Natural killer cell (primary cell): ENCODE measurements around the gene MSL2. TPM values are rescaled to one million over a fixed set of nuclear protein-coding genes. Genes with fewer than 3 reads are reported as not detected.

Source experiments
- ATAC-seq, 3 donors: fragments of 150-1000 bp in 2 of 3; fragments of 200-7000 bp in 1 of 3; cut with Tn5 transposase; 1 replicate in 1 of 3; 2 replicates in 2 of 3; pipeline ENCODE4 v1.10.0; 2021; ENCODE audit warnings: mild to moderate bottlenecking in 2 of 3, moderate library complexity in 2 of 3
- DNase-seq, 2 donors: peaks; one replicate each; pipeline versions ENCODE4 v3.0.0 to v3.0.0-alpha.2; 2013 to 2021; ENCODE audit warnings: mixed read lengths in 1 of 2
- H3K27ac ChIP-seq: one replicate; pipeline ENCODE4 v1.5.1; 2013; ENCODE audit warnings: mild to moderate bottlenecking, low read length
- H3K27me3 ChIP-seq: one replicate; pipeline ENCODE4 v1.6.1; 2013; ENCODE audit warnings: low read length; ENCODE audit not compliant: control insufficient read depth, insufficient read depth
- H3K36me3 ChIP-seq: one replicate; pipeline ENCODE4 v1.6.1; 2013; ENCODE audit warnings: low read length; ENCODE audit not compliant: control insufficient read depth, insufficient read depth
- H3K4me1 ChIP-seq: one replicate; pipeline ENCODE4 v1.6.1; 2013; ENCODE audit warnings: low read length; ENCODE audit not compliant: control insufficient read depth, insufficient read depth
- H3K4me3 ChIP-seq: one replicate; pipeline ENCODE4 v1.5.1; 2013; ENCODE audit warnings: low read length
- H3K9me3 ChIP-seq: one replicate; pipeline ENCODE4 v1.6.1; 2013; ENCODE audit warnings: low read length; ENCODE audit not compliant: control insufficient read depth, insufficient read depth
- H3K27ac Mint-ChIP-seq, 2 donors: one replicate each; pipeline ENCODE4 v1.8.0; 2022; ENCODE audit warnings: mild to moderate bottlenecking in 2 of 2, mixed read lengths in 2 of 2, moderate library complexity in 1 of 2
- H3K27me3 Mint-ChIP-seq, 2 donors: one replicate each; pipeline ENCODE4 v1.8.0; 2022; ENCODE audit warnings: low read depth in 2 of 2, mixed read lengths in 2 of 2
- H3K36me3 Mint-ChIP-seq: one replicate; pipeline ENCODE4 v1.8.0; 2022; ENCODE audit warnings: mixed read lengths
- H3K4me1 Mint-ChIP-seq, 2 donors: one replicate each; pipeline ENCODE4 v1.8.0; 2022; ENCODE audit warnings: mixed read lengths in 2 of 2
- H3K4me3 Mint-ChIP-seq: one replicate; pipeline ENCODE4 v1.8.0; 2022; ENCODE audit warnings: mild to moderate bottlenecking, moderate library complexity, mixed read lengths
- H3K9me3 Mint-ChIP-seq, 2 donors: one replicate each; pipeline ENCODE4 v1.8.0; 2022; ENCODE audit warnings: mixed read lengths in 2 of 2
- CTCF ChIP-seq: fragments of 200-600 bp; IDR thresholded peaks from one replicate; pipeline ENCODE4 v1.8.0; 2022; ENCODE audit warnings: antibody characterized with exemption
- WGBS: methylation state at CpG from one replicate; pipeline ENCODE4 v1.1.7; 2013; ENCODE audit warnings: missing lambda C conversion rate; ENCODE audit not compliant: insufficient coverage; 5-methylcytosine and 5-hydroxymethylcytosine counted together
- intact Hi-C: fragments of 100-400 bp; cut with micrococcal nuclease; formaldehyde crosslinking; loops from one replicate; pipeline ENCODE4 v1.14.2; 2022
- total RNA-seq, 4 donors: library from RNA; stranded (reverse); fragments of 120-200 nt in 1 of 4; gene quantifications; one replicate each; pipeline versions ENCODE4 v1.2.3 to v1.2.4, GENCODE V29; 2013 to 2022

The MSL2 gene
- total RNA-seq, 3 donors from 2014 or later (not counting 1 experiment from before 2014, with no cell fraction given): 104 to 114 (median 110) TPM

GRCh38 chr3:136189043-136189442, 7.1 kb downstream of the MSL2 start:
- no peaks in the 10 kb centered on the region for H3K27me3 ChIP-seq
- intact Hi-C loops: no loop called here
- peaks cover 63% of the 10 kb centered on the region for H3K4me1 ChIP-seq
- Mint-ChIP-seq H3K27ac (peak overlapping the region; percentile 4 to 98), H3K9me3 (no peaks in the 10 kb centered on the region), H3K4me1 (peaks cover 90 to 92% of the 10 kb centered on the region in 2 donors), H3K36me3 (no peaks in the 10 kb centered on the region), H3K27me3 (no peaks in the 10 kb centered on the region), H3K4me3 (peak overlapping the region; percentile 74)
- no peaks in the 10 kb centered on the region for H3K9me3 ChIP-seq
- ATAC-seq (no peak), DNase-seq (no peak)
- no peaks in the 10 kb centered on the region for H3K36me3 ChIP-seq
- WGBS: 60% methylated on average over 1 of the region's 5 CpGs
- no peak for TF ChIP-seq CTCF
- no peak overlapping the region for H3K27ac ChIP-seq
- H3K4me3 ChIP-seq: no peak overlapping the region

GRCh38 chr3:136187868-136188267, 8.3 kb downstream of the MSL2 start:
- no peak for TF ChIP-seq CTCF
- no peak for ATAC-seq
- peaks cover 71% of the 10 kb centered on the region for H3K4me1 ChIP-seq
- intact Hi-C loops: no loop called here
- no peaks in the 10 kb centered on the region for H3K36me3 ChIP-seq
- H3K9me3 Mint-ChIP-seq: no peaks in the 10 kb centered on the region
- no peaks in the 10 kb centered on the region for H3K27me3 ChIP-seq
- 72% methylated on average over 4 of the region's 4 CpGs for WGBS
- peak overlapping the region; percentile 4 to 83 for H3K27ac Mint-ChIP-seq
- H3K4me1 Mint-ChIP-seq: peaks cover 88 to 92% of the 10 kb centered on the region in 2 donors
- no peaks in the 10 kb centered on the region for H3K27me3 Mint-ChIP-seq
- no peak overlapping the region for H3K4me3 ChIP-seq
- no peak for DNase-seq
- H3K4me3 Mint-ChIP-seq: peak overlapping the region; percentile 74
- no peak overlapping the region for H3K27ac ChIP-seq
- H3K36me3 Mint-ChIP-seq: no peaks in the 10 kb centered on the region
- H3K9me3 ChIP-seq: no peaks in the 10 kb centered on the region

- Histone ChIP-seq H3K9me3 (no peaks in the 10 kb centered on the region), H3K4me1 (peaks cover 69% of the 10 kb centered on the region), H3K27ac (no peak overlapping the region), H3K27me3 (no peaks in the 10 kb centered on the region), H3K36me3 (no peaks in the 10 kb centered on the region), H3K4me3 (no peak overlapping the region)
- ATAC-seq (no peak), DNase-seq (no peak)
- Mint-ChIP-seq H3K36me3 (no peaks in the 10 kb centered on the region), H3K9me3 (no peaks in the 10 kb centered on the region), H3K27me3 (no peaks in the 10 kb centered on the region), H3K27ac (peak overlapping the region; percentile 83 to 84), H3K4me3 (peak overlapping the region; percentile 72), H3K4me1 (peaks cover 87 to 91% of the 10 kb centered on the region in 2 donors)
- no peak for TF ChIP-seq CTCF
- 80% methylated on average over 3 of the region's 4 CpGs for WGBS
- intact Hi-C loops: no loop called here
These were observed 9.3 kb downstream of the MSL2 start for GRCh38 chr3:136186846-136187245.

GRCh38 chr3:136186344-136186743, 9.8 kb downstream of the MSL2 start:
- Histone ChIP-seq H3K27ac (peak overlapping the region; percentile 26), H3K9me3 (no peaks in the 10 kb centered on the region), H3K36me3 (no peaks in the 10 kb centered on the region), H3K4me1 (peaks cover 64% of the 10 kb centered on the region), H3K4me3 (no peak overlapping the region), H3K27me3 (no peaks in the 10 kb centered on the region)
- Mint-ChIP-seq H3K4me1 (peaks cover 83 to 88% of the 10 kb centered on the region in 2 donors), H3K36me3 (no peaks in the 10 kb centered on the region), H3K27ac (peak overlapping the region; percentile 83 to 84), H3K4me3 (peak overlapping the region; percentile 72), H3K27me3 (no peaks in the 10 kb centered on the region), H3K9me3 (no peaks in the 10 kb centered on the region)
- ATAC-seq (peak; percentile 59 to 66 (median 61)), DNase-seq (peak in 1 of 2 donors; percentile 52)
- intact Hi-C loops: no loop called here
- 14% methylated on average over 2 of the region's 3 CpGs for WGBS
- TF ChIP-seq CTCF: no peak
